ENCODE data around the gene PRDM5. TPM values are rescaled to one million over a fixed set of nuclear protein-coding genes. Genes with fewer than 3 reads are reported as not detected.
"Not testable (repeated sequence)": the region's sequence is repeated elsewhere in the genome, so short reads cannot be mapped to it uniquely, and the experiment has no call there.

Gene PRDM5
- total RNA-seq, 1 experiment from 2014 or later: 6.4 TPM

DNA sequence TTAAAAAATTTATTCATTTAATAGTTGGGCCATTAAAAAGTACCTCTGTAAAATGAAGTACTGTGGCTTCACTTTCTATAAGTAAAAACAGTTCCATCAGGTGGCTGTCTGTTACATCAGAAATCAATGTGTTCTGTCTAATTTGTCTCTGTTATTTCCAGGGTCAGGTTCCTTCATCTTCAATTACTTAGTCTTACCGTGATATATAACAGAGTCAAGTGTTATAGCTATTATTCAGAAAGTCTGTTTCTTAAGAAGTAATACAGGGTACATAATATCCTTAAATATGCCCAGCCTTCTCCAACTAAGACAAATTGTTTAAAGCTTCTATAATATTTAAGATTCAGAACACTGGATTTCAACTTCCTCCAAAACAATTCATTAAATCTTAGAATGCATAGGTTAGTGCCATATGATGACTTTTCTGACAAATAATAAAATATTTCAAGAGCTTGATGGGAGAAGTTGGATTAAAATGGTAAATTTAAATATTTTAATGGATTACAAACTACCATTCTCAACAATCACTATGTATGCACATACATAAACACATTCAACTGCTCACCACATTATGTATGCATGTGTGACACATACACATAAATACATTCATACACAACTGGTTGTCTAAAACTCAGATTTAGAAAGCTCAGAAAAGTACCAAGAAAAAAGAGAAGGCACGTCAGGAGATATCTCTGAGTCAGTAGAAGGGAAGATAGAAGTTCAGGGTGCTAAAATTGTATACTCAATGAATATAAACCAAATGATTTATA lies 268.5 kb downstream of the PRDM5 start:
- DNase-seq (ENCODE audit: low read depth): no peak

GRCh38 chr4:120648336-120648735 lies 274.2 kb downstream of the PRDM5 start:
- not testable (repeated sequence) for DNase-seq (ENCODE audit: low read depth)

Other genes starting within 250 kb of the PRDM5 start
- 0.37 TPM in 1 of 2 replicates, not detected in the other for gene NDNF, start 149.8 kb upstream of the PRDM5 start, total RNA-seq (2014; rRNA removed; shearing (Covaris generic))
- gene TNIP3, start 241.6 kb upstream of the PRDM5 start, total RNA-seq (2014; rRNA removed; shearing (Covaris generic)): 0.10 TPM in 1 of 2 replicates, not detected in the other

Data from M059J (cell line).